IMR-90 (cell line): ENCODE measurements around the gene OXSM. TPM values are rescaled to one million over a fixed set of nuclear protein-coding genes. Genes with fewer than 3 reads are reported as not detected.

Experiments
- ATAC-seq: fragments of 200-7000 bp; cut with Tn5 transposase; 2 replicates; pipeline ENCODE4 v1.9.1; 2020; ENCODE audit warnings: low read depth, mild to moderate bottlenecking, moderate library complexity
- BruUV-seq: library from RNA; stranded (reverse); fragments of 400-500 nt; replicated peaks from 2 replicates; lab custom pipeline; 2021; lab: Mats Ljungman, UMichigan
- CTCF ChIA-PET: fragments of 300-600 bp; formaldehyde crosslinking; extraction: SDS; loops from one replicate; lab custom pipeline; 2021; ENCODE audit warnings: antibody characterized with exemption; lab: Yijun Ruan, JAX
- POLR2A ChIA-PET: fragments of 300-600 bp; sonication (Branson Sonifier 250); formaldehyde crosslinking; loops from one replicate; lab custom pipeline; 2022; ENCODE audit warnings: antibody characterized with exemption; ENCODE audit not compliant: unreplicated experiment; lab: Charles Lee
- DNase-seq: peaks from one replicate; pipeline ENCODE4 v3.0.0; 2013
- H2AFZ ChIP-seq: replicated peaks from 2 replicates; pipeline ENCODE3; 2013; ENCODE audit warnings: low read length, mild to moderate bottlenecking; ENCODE audit not compliant: poor library complexity
- H2AK5ac ChIP-seq: 2 replicates; pipeline ENCODE4 v1.6.1; 2013; ENCODE audit warnings: low read depth, low read length, inconsistent platforms
- H2AK9ac ChIP-seq: replicated peaks from 2 replicates; pipeline ENCODE3; 2013; ENCODE audit warnings: mild to moderate bottlenecking, low read depth, low read length, moderate library complexity; ENCODE audit not compliant: poor library complexity
- H2BK120ac ChIP-seq: 2 replicates; pipeline ENCODE4 v1.6.1; 2013; ENCODE audit warnings: low read depth, low read length, inconsistent platforms
- H2BK15ac ChIP-seq: 3 replicates; pipeline ENCODE4 v1.6.1; 2013; ENCODE audit warnings: low read depth, low read length, inconsistent platforms
- H2BK20ac ChIP-seq: 2 replicates; pipeline ENCODE4 v1.6.1; 2013; ENCODE audit warnings: low read depth, mild to moderate bottlenecking, inconsistent platforms, low read length, moderate library complexity
- H2BK5ac ChIP-seq: 2 replicates; pipeline ENCODE4 v1.6.1; 2013; ENCODE audit warnings: mild to moderate bottlenecking, low read depth, low read length, inconsistent platforms; ENCODE audit not compliant: poor library complexity, severe bottlenecking
- H3K14ac ChIP-seq: replicated peaks from 2 replicates; pipeline ENCODE4 v1.6.1; 2013; ENCODE audit warnings: low read depth, low read length, inconsistent platforms
- H3K18ac ChIP-seq: 2 replicates; pipeline ENCODE4 v1.6.1; 2013; ENCODE audit warnings: low read depth, low read length, control low read depth
- H3K23ac ChIP-seq: 2 replicates; pipeline ENCODE4 v1.6.1; 2013; ENCODE audit warnings: low read depth, low read length, inconsistent platforms
- H3K27ac ChIP-seq: 2 replicates; pipeline ENCODE4 v1.5.1; 2013; ENCODE audit warnings: mild to moderate bottlenecking, control low read depth, low read length; ENCODE audit not compliant: insufficient read depth
- H3K27me3 ChIP-seq: 2 replicates; pipeline ENCODE4 v1.6.1; 2013; ENCODE audit warnings: low read length; ENCODE audit not compliant: control insufficient read depth, insufficient read depth
- H3K36me3 ChIP-seq: 2 replicates; pipeline ENCODE4 v1.6.1; 2013; ENCODE audit warnings: low read length, mixed read lengths; ENCODE audit not compliant: control insufficient read depth, insufficient read depth
- H3K4ac ChIP-seq: 2 replicates; pipeline ENCODE4 v1.6.1; 2013; ENCODE audit warnings: low read depth, low read length, inconsistent platforms
- H3K4me1 ChIP-seq: 2 replicates; pipeline ENCODE4 v1.6.1; 2013; ENCODE audit warnings: low read length, mixed read lengths; ENCODE audit not compliant: control insufficient read depth, insufficient read depth
- H3K4me2 ChIP-seq: 2 replicates; pipeline ENCODE4 v1.6.1; 2013; ENCODE audit warnings: low read depth, mild to moderate bottlenecking, control low read depth, low read length, moderate library complexity
- H3K4me3 ChIP-seq: 2 replicates; pipeline ENCODE4 v1.5.1; 2013; ENCODE audit warnings: low read depth, mild to moderate bottlenecking, control low read depth, low read length, moderate library complexity; ENCODE audit not compliant: insufficient read depth
- H3K56ac ChIP-seq: 2 replicates; pipeline ENCODE4 v1.6.1; 2013; ENCODE audit warnings: low read length, inconsistent platforms; ENCODE audit not compliant: insufficient read depth; ENCODE audit errors: extremely low read depth
- H3K79me1 ChIP-seq, 2 experiments: 2 replicates each; pipeline ENCODE4 v1.6.1; 2013; ENCODE audit warnings: low read length in 2 of 2, inconsistent platforms in 1 of 2, low read depth in 1 of 2
- H3K9ac ChIP-seq: 2 replicates; pipeline ENCODE4 v1.6.1; 2013; ENCODE audit warnings: low read depth, low read length, control low read depth
- H3K9me1 ChIP-seq: 2 replicates; pipeline ENCODE4 v1.6.1; 2013; ENCODE audit warnings: low read length, inconsistent platforms; ENCODE audit not compliant: insufficient read depth
- H3K9me3 ChIP-seq: 2 replicates; pipeline ENCODE4 v1.6.1; 2013; ENCODE audit warnings: low read length; ENCODE audit not compliant: control insufficient read depth, insufficient read depth
- H4K20me1 ChIP-seq: 2 replicates; pipeline ENCODE4 v1.6.1; 2013; ENCODE audit warnings: low read length, inconsistent platforms; ENCODE audit not compliant: insufficient read depth
- H4K5ac ChIP-seq: 2 replicates; pipeline ENCODE4 v1.6.1; 2013; ENCODE audit warnings: mild to moderate bottlenecking, low read depth, low read length, control low read depth
- H4K8ac ChIP-seq, 2 experiments: 2 replicates each; pipeline ENCODE4 v1.6.1; 2013; ENCODE audit warnings: low read depth in 2 of 2, low read length in 2 of 2, control low read depth in 1 of 2, inconsistent platforms in 1 of 2
- H4K91ac ChIP-seq: 2 replicates; pipeline ENCODE4 v1.6.1; 2013; ENCODE audit warnings: low read depth, low read length, inconsistent platforms; ENCODE audit not compliant: insufficient read depth
- BHLHE40 ChIP-seq: fragments of 150-350 bp; IDR thresholded peaks from 2 replicates; pipeline ENCODE4 v1.6.1; 2016; ENCODE audit warnings: mild to moderate bottlenecking, low read depth, low read length
- CEBPB ChIP-seq: IDR thresholded peaks from 2 replicates; pipeline ENCODE4 v1.6.1; 2012; ENCODE audit warnings: low read depth, low read length, improper control_type of control experiment
- CHD1 ChIP-seq: IDR thresholded peaks from 2 replicates; pipeline ENCODE4 v1.6.1; 2012; ENCODE audit warnings: low read depth, low read length, improper control_type of control experiment
- FOS ChIP-seq: fragments of 150-350 bp; IDR thresholded peaks from 2 replicates; pipeline ENCODE4 v1.6.1; 2016; ENCODE audit warnings: low read depth, low read length
- MAFK ChIP-seq: IDR thresholded peaks from 2 replicates; pipeline ENCODE4 v1.6.1; 2012; ENCODE audit warnings: low read depth, low read length, improper control_type of control experiment
- MAZ ChIP-seq: IDR thresholded peaks from 2 replicates; pipeline ENCODE4 v1.6.1; 2012; ENCODE audit warnings: low read depth, mild to moderate bottlenecking, low read length, improper control_type of control experiment, moderate library complexity, borderline replicate concordance
- MXI1 ChIP-seq: IDR thresholded peaks from 2 replicates; pipeline ENCODE4 v1.6.1; 2012; ENCODE audit warnings: low read depth, mild to moderate bottlenecking, low read length, moderate library complexity, borderline replicate concordance
- NFE2L2 ChIP-seq: fragments of 150-350 bp; IDR thresholded peaks from 2 replicates; pipeline ENCODE4 v1.6.1; 2016; ENCODE audit warnings: low read depth, mild to moderate bottlenecking, low read length
- POLR2A ChIP-seq: IDR thresholded peaks from 2 replicates; pipeline ENCODE4 v1.6.1; 2012; ENCODE audit warnings: mild to moderate bottlenecking, low read depth, low read length
- RAD21 ChIP-seq: IDR thresholded peaks from 2 replicates; pipeline ENCODE4 v1.6.1; 2012; ENCODE audit warnings: low read length, improper control_type of control experiment
- RFX5 ChIP-seq: IDR thresholded peaks from 2 replicates; pipeline ENCODE4 v1.8.0; 2012; ENCODE audit warnings: low read depth, mild to moderate bottlenecking, low read length, moderate library complexity
- SMC3 ChIP-seq: fragments of 150-350 bp; IDR thresholded peaks from 2 replicates; pipeline ENCODE4 v1.6.1; 2016; ENCODE audit warnings: low read depth, mild to moderate bottlenecking, antibody characterized with exemption, low read length, moderate library complexity
- WGBS, 2 experiments: methylation state at CpG; one replicate each; pipeline versions ENCODE4 v1.1.5 to v1.1.7; 2013; ENCODE audit warnings: missing lambda C conversion rate in 2 of 2; ENCODE audit not compliant: insufficient read length in 1 of 2; ENCODE audit errors: extremely low coverage in 2 of 2; 5-methylcytosine and 5-hydroxymethylcytosine counted together
- dilution Hi-C: fragments of 300-500 bp; cut with HindIII; formaldehyde crosslinking; loops from one replicate; pipeline ENCODE4 v1.14.3; 2018; ENCODE audit warnings: low sequenced_read_pairs; ENCODE audit not compliant: unreplicated experiment
- in situ Hi-C: fragments of 300-500 bp; cut with MboI; formaldehyde crosslinking; loops from 3 replicates; pipeline ENCODE4 v1.14.3; 2019; ENCODE audit warnings: low sequenced_read_pairs, inconsistent platforms, mixed read lengths
- intact Hi-C: fragments of 100-400 bp; cut with micrococcal nuclease; formaldehyde crosslinking; loops from 2 replicates; pipeline ENCODE4 v1.10.0; 2022
- polyA plus RNA-seq, 3 experiments: library from polyadenylated mRNA; depleted of rRNA; stranded (reverse); fragments of >200 nt; gene quantifications; 2 replicates each; pipeline ENCODE4 v1.2.3, GENCODE V29; 2012; ENCODE audit warnings: low replicate concordance in 1 of 3
- total RNA-seq: library from RNA; depleted of rRNA; stranded (reverse); fragments of >200 nt; gene quantifications from 2 replicates; pipeline ENCODE4 v1.2.3, GENCODE V29; 2012
- TF ChIP-seq, protein P1 (sequence below): fragments of 150-350 bp; IDR thresholded peaks from 2 replicates; pipeline ENCODE4 v1.6.1; 2016; ENCODE audit warnings: low read depth, mild to moderate bottlenecking, low read length, moderate library complexity, borderline replicate concordance
- TF ChIP-seq, protein P2 (sequence below): fragments of 150-350 bp; IDR thresholded peaks from 2 replicates; pipeline ENCODE4 v1.6.1; 2017; ENCODE audit warnings: mild to moderate bottlenecking, antibody characterized with exemption, low read length, low read depth
- TF ChIP-seq, protein P3 (sequence below): conservative IDR thresholded peaks from 2 replicates; pipeline ENCODE4 v1.5.1; 2012; ENCODE audit warnings: mild to moderate bottlenecking, low read depth, low read length, improper control_type of control experiment

Gene OXSM
- total and polyA plus RNA-seq, 2 of the 4 experiments (the other 2 are of a cell fraction): 11.4 to 15.4 TPM

DNA sequence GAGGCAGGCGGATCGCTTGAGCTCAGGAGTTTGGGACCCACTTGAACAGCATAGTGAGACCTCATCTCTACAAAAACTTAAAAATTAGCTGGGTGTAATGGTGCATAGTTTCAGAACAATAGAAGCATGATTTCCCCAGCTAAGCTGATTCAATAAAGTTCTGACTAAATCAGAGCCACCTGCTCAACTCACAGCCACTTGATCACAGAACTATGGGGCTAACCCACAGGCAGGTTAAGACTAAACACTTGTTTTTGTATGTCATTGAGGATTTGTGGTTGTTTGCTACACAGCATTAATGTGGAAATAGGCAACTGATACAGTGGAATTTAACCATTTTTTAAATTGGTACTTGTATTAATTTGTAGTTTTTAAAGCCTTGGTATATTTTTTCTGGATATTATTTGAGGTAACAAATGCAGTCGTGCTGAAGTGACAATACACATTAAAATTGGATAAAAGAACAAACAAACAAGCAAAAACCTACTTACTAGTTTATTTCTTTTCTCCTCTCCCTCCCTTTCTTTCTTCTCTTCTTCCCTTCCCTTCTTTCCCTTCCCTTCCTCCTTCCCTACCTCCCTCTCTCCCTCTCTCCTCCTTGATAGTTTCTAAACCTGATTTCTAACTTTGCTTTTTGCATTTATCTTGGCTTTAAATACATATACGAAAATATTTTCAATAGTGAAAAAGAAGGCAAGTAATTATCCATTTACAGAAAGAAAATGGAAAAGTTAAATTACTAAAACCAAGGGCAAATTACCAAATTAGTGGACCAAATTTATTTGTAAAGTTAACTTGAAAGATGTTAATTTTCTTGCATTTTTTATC, 32.1 kb downstream of the OXSM start:
- ATAC-seq: no peak
- dilution Hi-C loops: no loop called here
- TF ChIP-seq CEBPB: no peak
- no peak for TF ChIP-seq POLR2A
- TF ChIP-seq, protein P1, sequence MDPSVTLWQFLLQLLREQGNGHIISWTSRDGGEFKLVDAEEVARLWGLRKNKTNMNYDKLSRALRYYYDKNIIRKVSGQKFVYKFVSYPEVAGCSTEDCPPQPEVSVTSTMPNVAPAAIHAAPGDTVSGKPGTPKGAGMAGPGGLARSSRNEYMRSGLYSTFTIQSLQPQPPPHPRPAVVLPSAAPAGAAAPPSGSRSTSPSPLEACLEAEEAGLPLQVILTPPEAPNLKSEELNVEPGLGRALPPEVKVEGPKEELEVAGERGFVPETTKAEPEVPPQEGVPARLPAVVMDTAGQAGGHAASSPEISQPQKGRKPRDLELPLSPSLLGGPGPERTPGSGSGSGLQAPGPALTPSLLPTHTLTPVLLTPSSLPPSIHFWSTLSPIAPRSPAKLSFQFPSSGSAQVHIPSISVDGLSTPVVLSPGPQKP: no peak
- TF ChIP-seq RAD21: no peak
- no peak for TF ChIP-seq RFX5
- TF ChIP-seq, protein P2, sequence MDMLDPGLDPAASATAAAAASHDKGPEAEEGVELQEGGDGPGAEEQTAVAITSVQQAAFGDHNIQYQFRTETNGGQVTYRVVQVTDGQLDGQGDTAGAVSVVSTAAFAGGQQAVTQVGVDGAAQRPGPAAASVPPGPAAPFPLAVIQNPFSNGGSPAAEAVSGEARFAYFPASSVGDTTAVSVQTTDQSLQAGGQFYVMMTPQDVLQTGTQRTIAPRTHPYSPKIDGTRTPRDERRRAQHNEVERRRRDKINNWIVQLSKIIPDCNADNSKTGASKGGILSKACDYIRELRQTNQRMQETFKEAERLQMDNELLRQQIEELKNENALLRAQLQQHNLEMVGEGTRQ: no peak
- TF ChIP-seq MAZ: no peak
- no peak for TF ChIP-seq BHLHE40
- TF ChIP-seq SMC3: no peak
- no peak for TF ChIP-seq NFE2L2
- TF ChIP-seq, protein P3, sequence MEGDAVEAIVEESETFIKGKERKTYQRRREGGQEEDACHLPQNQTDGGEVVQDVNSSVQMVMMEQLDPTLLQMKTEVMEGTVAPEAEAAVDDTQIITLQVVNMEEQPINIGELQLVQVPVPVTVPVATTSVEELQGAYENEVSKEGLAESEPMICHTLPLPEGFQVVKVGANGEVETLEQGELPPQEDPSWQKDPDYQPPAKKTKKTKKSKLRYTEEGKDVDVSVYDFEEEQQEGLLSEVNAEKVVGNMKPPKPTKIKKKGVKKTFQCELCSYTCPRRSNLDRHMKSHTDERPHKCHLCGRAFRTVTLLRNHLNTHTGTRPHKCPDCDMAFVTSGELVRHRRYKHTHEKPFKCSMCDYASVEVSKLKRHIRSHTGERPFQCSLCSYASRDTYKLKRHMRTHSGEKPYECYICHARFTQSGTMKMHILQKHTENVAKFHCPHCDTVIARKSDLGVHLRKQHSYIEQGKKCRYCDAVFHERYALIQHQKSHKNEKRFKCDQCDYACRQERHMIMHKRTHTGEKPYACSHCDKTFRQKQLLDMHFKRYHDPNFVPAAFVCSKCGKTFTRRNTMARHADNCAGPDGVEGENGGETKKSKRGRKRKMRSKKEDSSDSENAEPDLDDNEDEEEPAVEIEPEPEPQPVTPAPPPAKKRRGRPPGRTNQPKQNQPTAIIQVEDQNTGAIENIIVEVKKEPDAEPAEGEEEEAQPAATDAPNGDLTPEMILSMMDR: no peak
- TF ChIP-seq CHD1: no peak
- no peak for TF ChIP-seq MAFK
- TF ChIP-seq MXI1: no peak
- no peak for TF ChIP-seq FOS

More for the DNA sequence above, 32.1 kb downstream of the OXSM start:
- Histone ChIP-seq H3K4ac (no peak overlapping the region), H3K4me2 (no peak overlapping the region), H3K27ac (no peak overlapping the region), H3K79me1 (no peaks in the 10 kb centered on the region), H2AFZ (no peak overlapping the region), H3K9me3 (no peaks in the 10 kb centered on the region), H2BK15ac (no peak overlapping the region), H2AK5ac (no peak overlapping the region), H4K91ac (no peak overlapping the region), H3K36me3 (no peaks in the 10 kb centered on the region), H3K18ac (no peak overlapping the region), H3K9me1 (no peaks in the 10 kb centered on the region), H3K23ac (no peak overlapping the region), H3K27me3 (no peaks in the 10 kb centered on the region), H4K20me1 (peaks cover 4% of the 10 kb centered on the region; the same call in 1 of the 2 replicates), H4K5ac (no peak overlapping the region), H3K4me1 (no peaks in the 10 kb centered on the region), H2BK20ac (no peak overlapping the region), H2BK5ac (no peak overlapping the region), H3K4me3 (no peak overlapping the region), H3K9ac (no peak overlapping the region), H3K56ac (no peak overlapping the region), H2BK120ac (no peak overlapping the region), H4K8ac (no peak overlapping the region), H2AK9ac (no peak overlapping the region), H3K14ac (no peak overlapping the region)
- WGBS, 2 experiments: no CpG with 5 or more reads among the region's 4 CpGs
- no TSS peak for BruUV-seq
- ChIA-PET CTCF (no interaction called here), POLR2A (no interaction called here)
- in situ Hi-C loops: no loop called here
- no peak for DNase-seq
- intact Hi-C loops: loop anchor here (5.0 kb wide), 1 partner anchor 160 kb away; the partner anchor contains the start of gene TOP2B
